ENCODE data around the gene HES7. TPM values are rescaled to one million over a fixed set of nuclear protein-coding genes. Genes with fewer than 3 reads are reported as not detected.

HES7 gene
- total and polyA plus RNA-seq, 9 of the 15 experiments (the other 6 are each of a cell fraction or from before 2014, with no cell fraction given): 0.03 to 1.7 (median 0.14) TPM; not detected in 1

- BruUV-seq (replicated peaks): no TSS peak
- intact Hi-C loops (cut with micrococcal nuclease) (no loop called here), in situ Hi-C loops (cut with MboI) (no loop called here)
- WGBS (ENCODE audit: insufficient coverage, low coverage, missing lambda C conversion rate): 0% methylated on average over 1 of the region's 3 CpGs
- no peak overlapping the region for H3K4me2 ChIP-seq (ENCODE audit: insufficient read depth, low read length)
- peaks cover 43 to 66% of the 10 kb centered on the region in 2 experiments for H3K4me1 ChIP-seq (replicated peaks in 1 of 2; ENCODE audit: control insufficient read depth in 2 of 2, insufficient read depth in 2 of 2, low read length in 2 of 2)
- H3K4me3 ChIP-seq: no peak overlapping the region
- peaks cover 5% of the 10 kb centered on the region for H3K9me1 ChIP-seq (ENCODE audit: control insufficient read depth, insufficient read depth, low read length)
- 0 out of 2 replicates have a peak, but pooled peaks cover 12% of the 10 kb centered on the region for H4K20me1 ChIP-seq (replicated peaks; ENCODE audit: control insufficient read depth, insufficient read depth, low read length)
- ATAC-seq (no peak), FAIRE-seq (no peak), DNase-seq (ENCODE audit: extremely low read depth in 1 of 4, low spot score in 3 of 4) (no peak)
- no peak overlapping the region for H3K27ac ChIP-seq (ENCODE audit: extremely low read depth, low read depth, low read length)
- TF ChIP-seq HES1 (IDR thresholded peaks at IDR 0.05; ENCODE audit: low read depth): no peak
- TF ChIP-seq HINFP (tag; conservative IDR thresholded peaks at IDR 0.05; ENCODE audit: low read depth): no peak
- TF ChIP-seq KLF6 (CRISPR knock-in tag; IDR thresholded peaks at IDR 0.05; ENCODE audit: borderline replicate concordance): no peak
- no peak for TF ChIP-seq ZNF133 (CRISPR knock-in tag; IDR thresholded peaks at IDR 0.05)
- no peak for TF ChIP-seq HCFC1 (IDR thresholded peaks at IDR 0.05; ENCODE audit: low read depth, low read length)
- no peak for TF ChIP-seq TCF7 (IDR thresholded peaks at IDR 0.05; ENCODE audit: borderline replicate concordance)
- TF ChIP-seq KLF10 (CRISPR knock-in tag; IDR thresholded peaks at IDR 0.05): no peak
- no peaks in the 10 kb centered on the region for H3K27me3 ChIP-seq (ENCODE audit: control insufficient read depth in 2 of 2, insufficient read depth in 2 of 2, low read length in 2 of 2)
- no peak overlapping the region; a peak in 1 of 4 replicates for H3K9ac ChIP-seq (ENCODE audit: insufficient read depth in 1 of 2, low read depth in 2 of 2, low read length in 2 of 2)
- no peak overlapping the region for H2AFZ ChIP-seq (ENCODE audit: low read depth, low read length)
- CTCF ChIA-PET (ENCODE audit: low intra/inter-chr PET ratio): interaction anchor here (0.6 to 1.1 kb wide), 2 partner anchors 20 to 26 kb away, joined by 3 to 4 read pairs; no protein-coding TSS in a partner anchor
- POLR2A ChIA-PET: interaction anchor here (8.6 kb wide), 1 partner anchor 13 kb away, joined by 105 read pairs; no protein-coding TSS in a partner anchor
- H3K9me3 ChIP-seq (replicated peaks; ENCODE audit: control insufficient read depth, insufficient read depth, low read depth, low read length): no peaks in the 10 kb centered on the region
- peaks cover 29% of the 10 kb centered on the region; the same call in 2 of the 3 replicates for H3K36me3 ChIP-seq (ENCODE audit: control insufficient read depth, insufficient read depth, low read length)
- H3K79me2 ChIP-seq (ENCODE audit: control insufficient read depth, insufficient read depth, low read length): peaks cover 45% of the 10 kb centered on the region
Measured at GRCh38 chr17:8159032-8159400, 35.1 kb upstream of the HES7 start.

Data from K562 (cell line).